ENCODE measurements around the gene MYBBP1A.
"Not testable (repeated sequence)": the region's sequence is repeated elsewhere in the genome, so short reads cannot be mapped to it uniquely, and the experiment has no call there.

MYBBP1A gene

DNA sequence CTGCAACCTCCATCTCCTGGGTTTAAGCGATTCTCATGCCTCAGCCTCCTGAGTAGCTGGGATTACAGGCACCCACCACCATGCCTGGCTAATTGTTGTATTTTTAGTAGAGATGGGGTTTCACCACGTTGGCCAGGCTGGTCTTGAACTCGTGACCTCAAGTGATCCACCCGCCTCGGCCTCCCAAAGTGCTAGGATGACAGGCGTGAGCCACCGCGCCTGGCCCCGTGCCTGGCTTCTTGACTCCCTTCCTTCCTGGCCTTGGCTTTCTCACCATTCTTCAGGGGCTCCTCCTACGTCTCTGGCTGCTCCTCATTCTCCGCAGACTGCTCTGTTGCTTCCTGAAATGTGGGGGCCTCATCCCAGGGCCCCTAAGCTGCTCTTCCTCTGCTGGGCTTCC lies 34.9 kb upstream of the MYBBP1A start:
- not testable (repeated sequence) for FAIRE-seq

DNA sequence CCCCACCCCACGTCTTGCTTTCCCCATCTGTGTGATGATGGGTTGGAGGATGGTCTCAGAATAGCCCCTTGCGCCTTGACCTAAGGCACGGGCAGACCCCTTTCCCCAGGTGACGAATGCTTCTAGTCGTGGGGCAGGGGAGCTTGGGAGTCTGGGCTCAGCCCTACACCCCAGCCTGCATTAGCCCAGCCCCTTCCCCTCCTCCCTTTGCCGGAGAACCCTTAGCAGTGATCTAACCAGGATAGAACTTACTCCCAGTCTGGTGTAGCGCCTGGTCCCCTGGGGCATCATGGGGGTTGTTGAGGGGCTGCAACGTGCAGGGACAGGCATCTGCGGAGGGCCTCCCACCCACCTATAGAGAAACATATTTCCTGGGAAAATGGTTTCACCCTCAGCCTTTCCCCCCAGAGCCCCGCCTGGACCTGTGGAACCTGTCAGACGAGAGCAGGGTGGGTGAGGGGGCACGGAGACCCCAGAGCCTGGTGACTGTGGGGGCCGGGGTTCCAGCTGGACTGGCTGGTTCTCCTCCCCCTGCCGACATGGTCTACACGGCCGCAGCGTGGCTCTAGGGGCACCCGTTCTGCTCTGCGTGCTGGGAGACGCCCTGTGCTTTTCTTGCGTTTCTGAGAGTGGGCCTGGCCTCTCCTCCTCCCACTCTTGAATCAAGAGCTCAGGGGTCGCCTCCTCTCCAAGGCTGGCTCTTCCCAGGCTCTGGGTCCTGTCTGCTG lies 33.9 kb upstream of the MYBBP1A start:
- FAIRE-seq: no peak

DNA sequence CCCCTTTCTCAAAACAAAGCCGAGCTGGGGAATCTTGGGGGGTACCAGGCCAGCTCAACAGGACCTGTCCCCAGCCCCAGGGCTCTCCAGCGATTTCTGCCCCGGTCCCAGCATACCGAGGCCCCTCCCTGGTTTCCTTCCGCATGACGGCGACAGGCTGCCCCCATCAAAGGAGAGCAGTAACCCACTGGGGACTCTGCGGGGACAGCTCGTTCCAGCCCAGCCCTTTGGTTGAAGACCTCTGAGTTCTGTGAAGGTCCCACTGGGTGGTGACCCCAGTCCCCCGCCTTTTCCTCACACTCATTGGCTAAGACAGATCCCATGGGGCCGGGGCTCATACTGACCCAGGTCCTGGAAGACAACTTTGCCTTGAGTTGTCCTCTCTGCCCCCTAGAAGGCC lies 33.2 kb upstream of the MYBBP1A start:
- FAIRE-seq: no peak

DNA sequence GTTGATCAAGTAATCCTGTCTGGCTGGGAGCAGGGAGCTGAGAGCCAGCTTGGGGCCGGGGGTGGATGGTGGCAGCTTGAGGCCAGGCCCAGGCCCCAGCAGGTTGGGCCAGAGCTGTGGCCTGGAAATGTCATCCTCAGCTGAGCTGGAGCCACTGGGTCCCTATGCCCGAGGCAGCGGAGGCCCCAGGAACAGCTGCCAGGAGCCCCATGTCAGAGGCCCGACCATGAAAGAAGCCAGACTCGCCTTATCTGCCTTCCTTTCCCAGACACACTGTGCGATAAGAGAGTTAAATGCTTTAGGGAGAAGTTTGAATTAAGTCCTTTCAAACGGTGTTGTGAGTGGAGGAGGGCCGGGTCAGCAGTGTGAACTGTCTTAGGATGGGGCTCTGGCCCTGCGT lies 32.6 kb upstream of the MYBBP1A start:
- FAIRE-seq: no peak

DNA sequence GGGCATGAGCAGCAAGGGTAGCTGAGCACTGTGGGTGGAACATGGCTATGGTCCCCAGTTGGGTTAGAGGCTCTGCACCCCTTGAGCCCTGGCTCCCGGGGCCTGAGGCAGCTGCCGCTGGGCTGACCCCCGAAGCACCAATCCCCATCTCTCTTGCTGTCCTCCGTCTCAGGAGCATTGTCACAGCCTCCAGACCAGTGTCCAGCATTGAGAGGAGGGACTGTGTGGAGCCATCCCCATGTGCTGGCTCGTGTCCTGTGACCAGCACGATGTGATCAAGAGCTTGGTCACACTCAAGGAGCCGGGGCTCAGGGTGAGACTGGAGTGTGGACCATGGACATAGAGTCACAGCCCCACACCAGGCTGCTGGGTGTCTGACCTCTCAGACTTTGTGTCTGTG lies 32.0 kb upstream of the MYBBP1A start:
- FAIRE-seq: no peak

DNA sequence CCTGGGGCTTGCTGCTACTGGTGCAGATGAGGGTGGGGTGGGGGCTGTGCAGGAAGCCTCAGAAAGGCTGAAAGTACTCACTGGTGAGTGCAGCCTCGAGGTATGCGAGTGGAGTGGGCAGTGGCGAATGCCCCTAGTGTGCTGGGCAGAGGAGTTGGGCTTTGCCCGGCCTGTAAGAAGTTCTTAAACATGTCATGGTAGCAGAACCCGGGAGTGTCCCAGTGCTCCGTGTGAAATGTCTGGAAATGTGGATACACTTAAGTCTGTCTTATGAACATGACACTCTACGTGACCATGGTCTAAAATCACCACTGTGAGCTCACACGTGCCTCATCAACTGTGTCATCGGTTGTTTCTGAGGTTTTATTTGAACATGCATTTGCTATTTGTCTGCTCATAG lies 30.9 kb upstream of the MYBBP1A start:
- FAIRE-seq: no peak

DNA sequence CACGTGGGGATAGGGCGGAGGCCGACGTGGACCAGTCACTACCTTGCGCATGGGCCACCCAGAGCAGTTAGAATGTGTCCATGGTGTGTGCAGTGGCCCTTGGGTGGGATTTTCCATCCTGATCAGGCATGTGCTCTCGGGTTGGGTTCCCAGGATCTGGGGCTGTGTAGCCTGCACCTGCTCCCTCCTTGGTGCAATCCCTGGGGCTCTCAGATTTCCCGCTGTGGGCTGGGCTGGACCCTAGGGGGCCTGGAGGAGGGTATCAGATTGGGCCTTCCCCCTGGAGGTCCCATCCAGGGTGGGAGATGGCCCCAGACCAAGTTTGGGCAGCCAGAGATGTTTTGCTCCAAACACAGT lies 30.4 kb upstream of the MYBBP1A start:
- FAIRE-seq: no peak

DNA sequence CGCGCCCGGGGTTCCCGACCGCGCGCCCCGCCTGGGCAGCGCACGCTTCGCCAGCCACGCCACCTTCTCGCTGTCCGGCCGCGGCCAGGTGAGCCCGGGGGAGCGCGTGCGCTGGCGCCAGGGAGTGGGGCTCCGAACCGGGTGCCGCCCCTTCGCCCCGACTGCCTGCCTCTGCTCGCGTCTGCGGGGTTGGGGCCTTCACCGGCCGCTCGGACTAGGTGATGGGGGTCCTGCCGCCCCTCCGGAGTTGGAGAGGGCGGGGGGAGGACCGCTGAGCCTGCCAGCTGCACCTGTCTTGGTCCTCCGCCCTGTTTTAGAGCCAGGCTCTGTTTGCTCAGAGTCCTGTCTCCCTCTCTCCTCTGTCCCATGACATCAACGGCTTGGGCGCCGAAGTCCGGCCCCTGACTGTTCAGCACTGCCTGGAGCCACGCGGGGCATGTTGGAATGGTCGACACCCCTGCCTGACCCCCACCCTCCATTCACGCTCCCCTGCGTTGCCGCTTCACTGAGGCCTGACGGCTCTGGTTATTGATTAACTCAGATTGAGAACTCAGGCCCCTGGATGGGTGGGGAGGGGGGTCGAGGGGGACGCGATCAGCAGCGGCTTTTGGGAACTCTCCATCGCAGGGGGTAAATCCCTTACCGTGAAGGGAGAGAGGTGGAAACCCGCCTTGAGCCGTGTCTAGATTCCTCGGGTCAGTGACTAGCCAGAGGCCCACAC lies 29.9 kb upstream of the MYBBP1A start:
- FAIRE-seq: no peak

DNA sequence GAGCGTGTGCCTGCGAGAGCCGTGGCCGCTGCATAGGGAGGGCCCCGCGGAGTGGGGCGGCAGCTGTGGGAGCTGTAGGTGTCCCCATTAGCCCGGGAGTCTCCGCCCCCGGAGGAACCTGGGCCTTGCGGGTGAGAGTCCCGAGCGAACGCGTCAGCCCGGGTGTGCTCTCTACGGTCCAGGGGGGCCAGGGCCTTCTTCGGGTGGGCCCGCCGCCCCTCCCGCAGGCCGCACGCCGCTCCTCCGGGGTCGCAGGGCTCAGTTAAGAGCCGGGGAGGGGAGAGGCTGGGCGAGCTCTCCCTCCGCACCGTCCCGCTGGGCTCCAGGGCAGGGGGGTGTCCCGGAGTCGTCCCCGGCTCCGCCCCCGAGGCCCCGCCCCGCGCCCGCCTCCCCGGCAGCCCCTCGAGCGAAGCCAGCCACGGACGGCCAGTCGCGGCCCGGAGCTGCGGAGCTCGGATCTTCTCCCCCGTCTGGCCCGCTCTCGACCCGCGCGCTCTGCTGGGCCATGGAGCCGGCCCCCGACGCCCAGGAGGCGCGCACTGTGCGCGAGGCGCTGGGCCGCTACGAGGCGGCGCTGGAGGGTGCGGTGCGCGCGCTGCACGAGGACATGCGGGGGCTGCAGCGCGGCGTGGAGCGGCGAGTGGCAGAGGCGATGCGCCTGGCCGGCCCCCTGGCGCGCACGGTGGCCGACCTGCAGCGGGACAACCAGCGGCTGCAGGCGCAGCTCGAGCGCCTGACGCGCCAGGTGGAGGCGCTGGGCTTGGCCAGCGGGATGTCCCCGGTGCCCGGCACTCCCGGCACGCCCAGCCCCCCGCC lies 29.1 kb upstream of the MYBBP1A start, which contains the start of gene SMTNL2:
Gene SMTNL2 (plus strand): TSS at position 429 of the 816 bp plus-strand sequence. CDS start 77 bp downstream, at position 506.
- no peak for FAIRE-seq

DNA sequence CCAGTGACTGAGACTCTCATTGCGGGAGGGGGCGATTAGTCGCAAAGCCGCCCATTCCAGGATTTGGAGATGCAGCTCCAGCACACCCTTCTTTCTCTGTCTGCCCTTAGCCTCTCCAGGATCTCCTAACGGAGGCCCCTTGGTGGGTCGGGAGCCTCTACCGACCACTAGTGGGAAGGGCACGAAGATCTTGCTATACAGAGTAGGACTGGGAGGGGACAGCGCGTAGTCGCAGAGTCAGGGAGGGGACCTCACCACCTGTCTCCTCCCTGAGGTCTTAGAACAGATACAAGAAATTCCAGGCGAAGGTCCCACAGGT lies 28.6 kb upstream of the MYBBP1A start:
- no peak for FAIRE-seq

DNA sequence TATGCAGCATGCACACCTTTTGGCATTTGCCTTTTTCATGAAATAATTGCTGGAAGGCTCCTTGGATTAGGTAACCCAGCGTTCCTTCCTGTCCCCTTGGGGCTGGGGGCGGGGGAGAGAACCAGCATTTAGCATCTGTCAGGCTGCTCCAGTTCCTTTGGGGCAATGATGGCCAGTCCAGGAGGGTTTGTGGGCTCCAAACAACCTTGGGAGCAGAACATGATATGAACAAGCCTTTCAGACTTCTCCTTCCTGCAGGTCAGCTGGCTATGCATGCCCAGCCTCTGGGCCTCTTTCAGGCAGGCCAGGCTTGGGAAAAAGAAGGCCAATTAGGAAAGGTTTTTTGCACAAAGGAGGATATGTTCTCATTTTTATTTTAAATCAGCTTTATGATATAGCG lies 28.0 kb upstream of the MYBBP1A start:
- no peak for FAIRE-seq

DNA sequence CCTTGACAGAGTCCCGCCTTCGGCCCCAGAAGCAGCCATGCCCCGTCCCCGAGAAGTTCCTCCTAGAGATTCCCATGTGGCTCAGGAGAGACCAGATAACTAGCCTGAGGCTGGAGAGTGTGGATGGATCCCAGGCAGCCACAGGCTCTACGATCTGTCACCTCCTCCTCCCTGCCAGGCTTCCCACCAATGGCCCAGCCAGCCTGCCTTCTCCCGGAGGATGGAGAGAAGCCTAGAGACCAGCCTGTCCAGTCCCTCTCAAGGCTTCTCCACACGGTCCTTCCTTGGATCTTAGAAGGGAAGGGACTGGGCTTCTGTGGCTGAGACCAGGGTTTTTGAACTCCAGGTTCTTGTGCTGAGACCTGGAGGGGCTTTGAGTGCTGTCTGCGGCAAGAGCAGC lies 27.5 kb upstream of the MYBBP1A start:
- FAIRE-seq: no peak

DNA sequence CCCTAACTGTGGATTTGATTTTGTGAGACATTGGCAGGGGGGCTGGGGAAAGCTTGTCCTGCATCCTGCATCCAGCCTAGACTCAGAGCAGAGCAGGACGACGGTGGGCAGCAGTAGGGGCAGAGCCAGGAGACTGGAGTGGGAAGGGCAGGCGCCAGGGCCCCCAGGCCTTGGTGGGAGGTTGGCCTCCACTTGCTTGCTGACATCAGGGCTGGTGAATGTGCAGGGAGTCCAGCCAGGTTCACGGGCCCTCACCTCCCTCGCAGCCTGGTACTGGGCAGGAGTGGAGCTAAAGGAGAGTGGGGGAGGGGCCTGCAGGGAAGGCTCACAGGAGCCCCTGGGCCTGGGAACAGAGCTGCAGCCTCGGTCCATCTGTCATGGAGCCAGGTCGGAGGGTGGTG lies 26.9 kb upstream of the MYBBP1A start:
- FAIRE-seq: no peak

DNA sequence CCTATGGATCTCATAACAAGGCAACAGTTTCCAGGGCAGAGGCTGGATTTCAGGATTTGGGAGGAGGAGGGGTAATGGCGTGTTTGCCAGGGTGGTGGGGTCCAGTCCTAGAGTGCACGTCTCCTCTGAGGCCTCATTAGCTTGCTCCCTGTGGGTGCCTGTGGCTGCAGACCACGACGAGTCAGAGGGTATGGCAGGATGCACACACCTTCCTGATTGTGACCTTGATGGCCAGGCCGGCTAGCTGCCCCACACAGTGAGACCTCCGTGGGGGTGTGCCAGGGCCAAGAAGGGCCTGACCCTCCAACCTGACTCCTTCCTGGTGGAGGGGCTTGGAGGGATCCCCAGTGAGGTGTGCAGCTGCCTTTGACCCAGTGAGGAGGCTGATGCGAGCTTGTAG lies 25.1 kb upstream of the MYBBP1A start:
- FAIRE-seq: no peak

DNA sequence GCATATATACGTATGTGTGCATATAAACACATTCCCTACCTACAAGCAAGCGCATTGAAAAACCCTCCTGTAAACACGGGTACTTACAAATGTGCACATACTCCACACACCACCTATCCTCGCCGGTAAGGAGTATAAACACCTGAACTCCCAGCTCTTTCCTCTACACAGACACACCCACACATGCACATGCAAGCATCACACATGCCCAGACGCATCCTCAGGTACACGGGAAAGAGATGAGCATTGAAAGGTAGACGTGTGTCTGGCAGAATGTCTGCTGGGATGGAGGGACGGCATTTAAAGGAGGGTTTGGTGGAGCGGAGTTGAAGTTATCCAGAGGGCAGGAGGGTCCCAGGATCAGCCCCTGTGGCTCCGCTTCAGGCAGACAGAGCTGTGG lies 24.5 kb upstream of the MYBBP1A start:
- FAIRE-seq: no peak

DNA sequence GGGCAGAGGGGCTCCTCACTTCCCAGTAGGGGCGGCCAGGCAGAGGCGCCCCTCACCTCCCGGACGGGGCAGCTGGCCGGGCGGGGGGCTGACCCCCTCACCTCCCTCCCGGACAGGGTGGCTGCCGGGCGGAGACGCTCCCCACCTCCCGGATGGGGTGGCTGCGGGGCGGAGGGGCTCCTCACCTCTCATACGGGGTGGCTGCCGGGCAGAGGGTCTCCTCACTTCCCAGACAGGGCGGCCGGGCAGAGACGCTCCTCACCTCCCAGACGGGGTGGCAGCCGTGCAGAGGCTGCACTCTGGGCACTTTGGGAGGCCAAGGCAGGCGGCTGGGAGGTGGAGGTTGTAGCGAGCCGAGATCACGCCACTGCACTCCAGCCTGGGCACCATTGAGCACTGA lies 23.2 kb upstream of the MYBBP1A start:
- FAIRE-seq: not testable (repeated sequence)

DNA sequence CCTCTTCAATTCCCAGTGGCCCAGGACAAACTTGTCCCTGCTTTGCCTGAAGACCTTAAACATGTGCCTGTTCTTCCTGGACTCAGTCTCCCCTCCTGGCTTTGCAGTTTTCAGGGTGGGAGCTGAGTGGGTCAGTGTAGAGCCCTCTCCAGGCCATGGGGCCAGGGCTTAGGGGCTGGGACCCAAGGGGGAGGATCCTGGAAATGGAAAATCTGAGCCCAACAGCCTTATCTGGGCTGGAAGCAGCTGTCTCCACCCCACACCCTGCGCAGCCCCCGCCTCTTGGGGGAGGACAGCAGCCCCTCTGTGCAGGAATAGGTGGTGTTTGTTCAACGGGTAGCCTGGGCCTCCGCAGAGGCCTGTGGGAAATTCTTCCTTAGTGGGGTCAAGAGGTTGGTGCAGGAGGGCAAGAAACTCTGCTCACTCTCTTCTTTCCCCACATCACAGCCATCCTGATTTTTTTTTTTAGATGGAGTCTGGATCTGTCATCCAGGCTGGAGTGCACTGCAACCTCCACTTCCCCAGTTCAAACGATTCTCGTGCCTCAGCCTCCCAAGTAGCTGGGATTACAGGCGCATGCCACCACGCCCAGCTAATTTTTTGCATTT lies 22.3 kb upstream of the MYBBP1A start:
- FAIRE-seq: no peak

DNA sequence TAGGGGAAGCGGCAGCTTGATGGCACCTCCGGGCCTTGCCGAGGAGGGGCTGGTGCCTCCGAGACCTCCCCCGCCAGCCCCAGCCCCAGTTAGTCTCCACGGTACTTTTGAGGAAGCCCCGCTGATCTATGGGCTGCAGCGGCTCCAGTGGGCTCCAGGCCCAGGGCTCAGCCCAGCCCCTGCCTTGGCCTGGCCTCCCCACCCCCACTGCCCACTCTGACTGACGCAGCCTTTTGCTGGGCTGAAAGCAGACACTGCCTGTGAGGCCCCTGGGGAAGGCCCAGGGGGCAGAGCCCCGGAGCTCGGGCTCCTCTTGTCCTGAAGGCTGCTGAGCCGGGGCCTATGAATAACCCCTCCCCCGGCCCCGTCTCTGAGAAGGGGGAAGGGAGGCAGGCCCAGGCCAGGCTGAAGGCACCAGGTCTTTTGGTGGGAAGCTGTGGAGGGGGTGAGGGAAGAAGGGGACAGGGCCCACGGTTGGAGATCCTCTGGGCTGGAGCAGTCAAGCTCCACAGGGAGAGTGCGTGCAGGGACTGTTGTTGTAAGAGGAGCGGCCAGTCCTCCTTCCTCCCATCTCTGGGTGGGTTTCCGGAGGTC lies 21.6 kb upstream of the MYBBP1A start:
- no peak for FAIRE-seq

DNA sequence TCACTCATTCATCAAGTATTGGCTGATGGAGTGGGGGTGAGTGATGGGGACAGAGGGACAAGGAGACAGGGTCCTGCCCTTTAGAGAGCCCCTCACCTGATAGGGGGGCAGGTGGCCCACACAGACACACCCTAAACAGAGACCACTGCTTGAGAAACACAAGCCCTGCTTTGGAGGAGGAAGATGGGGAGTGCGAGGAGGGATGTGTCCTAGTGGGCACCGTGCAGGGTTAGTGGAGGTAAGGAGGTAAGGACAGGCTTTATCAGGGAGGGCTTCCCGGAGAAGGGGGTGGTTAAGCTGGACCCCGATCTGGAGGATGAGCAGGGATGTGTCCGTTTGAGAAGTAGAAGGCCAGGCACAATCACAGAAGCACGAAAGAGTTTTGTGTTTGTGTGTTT lies 21.0 kb upstream of the MYBBP1A start:
- no peak for FAIRE-seq

DNA sequence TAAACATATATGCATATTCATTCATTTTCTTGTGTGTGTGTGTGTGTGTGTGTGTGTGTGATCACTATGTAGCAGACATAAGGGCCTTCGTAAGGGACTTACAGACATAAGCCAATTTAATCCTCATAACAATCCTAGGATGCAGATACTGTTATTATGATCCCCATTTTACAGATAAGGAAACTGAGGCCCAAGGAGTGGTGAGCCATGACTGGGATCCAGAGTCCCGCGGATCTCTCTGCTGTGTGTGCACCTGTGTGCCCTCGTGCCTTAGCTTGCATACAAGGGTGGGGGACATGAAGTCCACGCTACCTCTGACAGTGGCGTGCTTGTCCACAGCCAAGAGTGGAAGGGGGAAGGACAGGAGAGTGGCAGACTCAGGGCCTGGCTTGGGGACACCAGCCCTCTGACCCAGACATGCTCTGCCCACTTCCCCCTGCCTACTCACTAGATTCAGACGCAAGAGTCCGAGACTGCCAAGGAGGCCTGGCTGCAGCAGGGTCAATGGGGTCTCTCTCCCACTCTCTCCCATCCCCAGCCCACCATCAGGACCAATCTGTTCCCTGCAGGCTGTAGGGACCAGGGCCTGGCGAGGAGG lies 19.4 kb upstream of the MYBBP1A start:
- FAIRE-seq: no peak

DNA sequence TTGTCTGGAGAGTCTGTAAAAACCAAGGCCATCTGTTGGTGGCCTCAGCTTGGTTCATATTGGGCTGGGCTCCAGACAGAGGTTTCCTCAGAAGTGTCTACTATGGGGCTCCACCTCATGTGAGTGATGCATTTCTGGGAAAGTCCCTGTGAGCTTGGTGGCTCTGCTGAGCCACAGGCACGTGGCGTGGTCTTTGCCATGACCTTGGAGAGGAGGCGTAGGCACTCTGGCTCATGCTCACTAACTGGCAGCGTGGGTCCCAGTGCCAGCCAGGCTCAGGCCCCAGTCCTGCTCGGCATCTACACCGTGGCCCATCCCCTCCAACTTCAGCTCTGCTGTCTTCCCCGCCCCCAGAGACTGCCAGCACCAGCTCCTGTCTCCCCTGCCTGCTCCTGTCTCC lies 18.5 kb upstream of the MYBBP1A start:
- FAIRE-seq: no peak

DNA sequence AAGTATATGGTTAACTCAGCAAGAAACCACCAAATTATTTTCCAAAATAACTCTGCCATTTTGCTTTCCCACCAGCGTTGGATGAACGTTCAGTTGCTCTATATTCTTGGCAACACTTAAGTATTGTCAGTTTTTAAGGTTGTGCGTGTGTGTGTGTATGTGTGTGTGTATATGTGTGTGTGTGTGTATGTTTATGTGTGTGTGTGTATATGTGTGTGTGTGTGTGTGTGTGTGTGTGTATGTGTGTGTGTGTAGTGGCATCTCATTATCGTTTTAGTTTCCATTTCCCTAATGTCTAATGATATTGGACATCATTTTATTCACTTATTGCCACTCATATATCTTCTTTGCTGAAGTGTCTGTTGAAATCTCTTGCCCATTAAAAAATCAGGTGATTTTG lies 17.9 kb upstream of the MYBBP1A start:
- no peak for FAIRE-seq

DNA sequence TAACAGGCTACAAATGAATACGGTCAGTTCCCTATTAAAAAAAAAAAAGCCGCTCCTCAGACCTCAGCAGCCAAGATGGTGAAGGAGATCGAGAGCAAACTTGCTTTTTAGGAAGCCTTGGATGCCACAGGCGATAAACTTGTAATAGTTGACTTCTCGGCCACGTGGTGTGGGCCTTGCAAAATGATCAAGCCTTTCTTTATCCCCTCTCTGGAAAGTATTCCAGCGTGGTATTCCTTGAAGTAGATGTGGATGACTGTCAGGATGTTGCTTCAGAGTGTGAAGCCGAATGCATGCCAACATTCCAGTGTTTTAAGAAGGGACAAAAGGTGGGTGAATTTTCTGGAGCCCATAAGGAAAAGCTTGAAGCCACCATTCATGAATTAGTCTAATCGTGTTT lies 16.9 kb upstream of the MYBBP1A start:
- no peak for FAIRE-seq

Data from G401.6 (cell line).